Calu3 (cell line): ENCODE measurements around the gene UBC. TPM values are rescaled to one million over a fixed set of nuclear protein-coding genes. Genes with fewer than 3 reads are reported as not detected.
"Not testable (repeated sequence)": the region's sequence is repeated elsewhere in the genome, so short reads cannot be mapped to it uniquely, and the experiment has no call there.

Experiments
- BruUV-seq: library from RNA; stranded (reverse); fragments of 400-500 nt; replicated peaks from 2 replicates; lab custom pipeline; 2021; lab: Mats Ljungman, UMichigan
- CTCF ChIA-PET: fragments of 300-600 bp; sonication (Branson Sonifier 250); formaldehyde crosslinking; loops from one replicate; lab custom pipeline; 2022; ENCODE audit warnings: antibody characterized with exemption; lab: Charles Lee
- DNase-seq: peaks from one replicate; pipeline ENCODE4 v3.0.0; 2022
- H3K27ac Mint-ChIP-seq: one replicate; pipeline ENCODE4 v1.8.0; 2022; ENCODE audit warnings: mixed read lengths; ENCODE audit not compliant: unreplicated experiment
- H3K27me3 Mint-ChIP-seq: one replicate; pipeline ENCODE4 v1.8.0; 2022; ENCODE audit warnings: mixed read lengths; ENCODE audit not compliant: unreplicated experiment
- H3K36me3 Mint-ChIP-seq: one replicate; pipeline ENCODE4 v1.8.0; 2022; ENCODE audit warnings: mild to moderate bottlenecking, moderate library complexity, mixed read lengths; ENCODE audit not compliant: insufficient read depth, unreplicated experiment
- H3K4me1 Mint-ChIP-seq: one replicate; pipeline ENCODE4 v1.8.0; 2022; ENCODE audit warnings: mild to moderate bottlenecking, low read depth, mixed read lengths; ENCODE audit not compliant: unreplicated experiment
- H3K4me3 Mint-ChIP-seq: one replicate; pipeline ENCODE4 v1.8.0; 2022; ENCODE audit warnings: mild to moderate bottlenecking, low read depth, moderate library complexity, mixed read lengths; ENCODE audit not compliant: unreplicated experiment
- H3K9me3 Mint-ChIP-seq: one replicate; pipeline ENCODE4 v1.8.0; 2022; ENCODE audit warnings: low read depth, mixed read lengths; ENCODE audit not compliant: unreplicated experiment
- CTCF ChIP-seq: fragments of 200-600 bp; IDR thresholded peaks from one replicate; pipeline ENCODE4 v1.8.0; 2022; ENCODE audit warnings: antibody characterized with exemption; ENCODE audit not compliant: unreplicated experiment
- intact Hi-C: fragments of 100-400 bp; cut with micrococcal nuclease; formaldehyde crosslinking; loops from one replicate; pipeline ENCODE4 v1.10.0; 2022; ENCODE audit not compliant: unreplicated experiment
- total RNA-seq: library from RNA; stranded (reverse); gene quantifications from 2 replicates; pipeline ENCODE4 v1.2.3, GENCODE V29; 2022

UBC gene
- total RNA-seq, 1 experiment from 2014 or later, result 1,247 TPM

- Mint-ChIP-seq H3K4me3 (no peak overlapping the region), H3K36me3 (no peaks in the 10 kb centered on the region), H3K27me3 (no peaks in the 10 kb centered on the region), H3K9me3 (no peaks in the 10 kb centered on the region), H3K27ac (peak overlapping the region; percentile 25), H3K4me1 (peaks cover 28% of the 10 kb centered on the region)
- CTCF ChIA-PET, result interaction anchor here (0.7 to 0.9 kb wide), 2 partner anchors 26 to 46 kb away, joined by 3 to 7 read pairs; no protein-coding TSS in a partner anchor
- TF ChIP-seq CTCF, result no peak
- no peak for DNase-seq
- intact Hi-C loops, result no loop called here
- BruUV-seq, result no TSS peak
Measured at GRCh38 chr12:124881123-124881522, 33.3 kb downstream of the UBC start.

GRCh38 chr12:124880335-124880734 lies 34.1 kb downstream of the UBC start:
- intact Hi-C loops, H3K27me3 Mint-ChIP-seq, H3K36me3 Mint-ChIP-seq, H3K27ac Mint-ChIP-seq, BruUV-seq, H3K4me3 Mint-ChIP-seq, H3K9me3 Mint-ChIP-seq: not testable (repeated sequence)
- peak; percentile 39 for DNase-seq
- CTCF ChIA-PET, result interaction anchor here (0.9 to 1.0 kb wide), 3 partner anchors 27 to 753 kb away, joined by 3 read pairs; no protein-coding TSS in a partner anchor
- peaks cover 31% of the 10 kb centered on the region for H3K4me1 Mint-ChIP-seq

- TF ChIP-seq CTCF, result no peak
- Mint-ChIP-seq H3K27me3 (no peaks in the 10 kb centered on the region), H3K4me1 (peaks cover 18% of the 10 kb centered on the region), H3K4me3 (no peak overlapping the region), H3K27ac (no peak overlapping the region), H3K36me3 (no peaks in the 10 kb centered on the region), H3K9me3 (no peaks in the 10 kb centered on the region)
- no TSS peak for BruUV-seq
- CTCF ChIA-PET, result no interaction called here
- intact Hi-C loops, result no loop called here
- no peak for DNase-seq
Measured at GRCh38 chr12:124878795-124879516, 35.5 kb downstream of the UBC start.

GRCh38 chr12:124877423-124877822 lies 37.0 kb downstream of the UBC start:
- Mint-ChIP-seq H3K4me3 (no peak overlapping the region), H3K9me3 (no peaks in the 10 kb centered on the region), H3K4me1 (peaks cover 18% of the 10 kb centered on the region), H3K27me3 (no peaks in the 10 kb centered on the region), H3K36me3 (no peaks in the 10 kb centered on the region), H3K27ac (no peak overlapping the region)
- BruUV-seq, result no TSS peak
- intact Hi-C loops, result no loop called here
- no peak for DNase-seq
- TF ChIP-seq CTCF, result no peak
- CTCF ChIA-PET, result interaction anchor here (0.6 kb wide), 1 partner anchor 198 kb away, joined by 4 read pairs; no protein-coding TSS in a partner anchor

- Mint-ChIP-seq H3K36me3 (no peaks in the 10 kb centered on the region), H3K4me1 (peaks cover 18% of the 10 kb centered on the region), H3K9me3 (no peaks in the 10 kb centered on the region), H3K27me3 (no peaks in the 10 kb centered on the region), H3K27ac (no peak overlapping the region), H3K4me3 (no peak overlapping the region)
- CTCF ChIA-PET, result no interaction called here
- no peak for DNase-seq
- no peak for TF ChIP-seq CTCF
- no TSS peak for BruUV-seq
- intact Hi-C loops, result no loop called here
Measured at GRCh38 chr12:124876171-124876570, 38.3 kb downstream of the UBC start.
